ENCODE results near the gene QRICH2. TPM values are rescaled to one million over a fixed set of nuclear protein-coding genes. Genes with fewer than 3 reads are reported as not detected.
"Not testable (repeated sequence)": the region's sequence is repeated elsewhere in the genome, so short reads cannot be mapped to it uniquely, and the experiment has no call there.

The QRICH2 gene
- total RNA-seq, 2 experiments from 2014 or later, result 0.63 to 1.2 TPM

DNA sequence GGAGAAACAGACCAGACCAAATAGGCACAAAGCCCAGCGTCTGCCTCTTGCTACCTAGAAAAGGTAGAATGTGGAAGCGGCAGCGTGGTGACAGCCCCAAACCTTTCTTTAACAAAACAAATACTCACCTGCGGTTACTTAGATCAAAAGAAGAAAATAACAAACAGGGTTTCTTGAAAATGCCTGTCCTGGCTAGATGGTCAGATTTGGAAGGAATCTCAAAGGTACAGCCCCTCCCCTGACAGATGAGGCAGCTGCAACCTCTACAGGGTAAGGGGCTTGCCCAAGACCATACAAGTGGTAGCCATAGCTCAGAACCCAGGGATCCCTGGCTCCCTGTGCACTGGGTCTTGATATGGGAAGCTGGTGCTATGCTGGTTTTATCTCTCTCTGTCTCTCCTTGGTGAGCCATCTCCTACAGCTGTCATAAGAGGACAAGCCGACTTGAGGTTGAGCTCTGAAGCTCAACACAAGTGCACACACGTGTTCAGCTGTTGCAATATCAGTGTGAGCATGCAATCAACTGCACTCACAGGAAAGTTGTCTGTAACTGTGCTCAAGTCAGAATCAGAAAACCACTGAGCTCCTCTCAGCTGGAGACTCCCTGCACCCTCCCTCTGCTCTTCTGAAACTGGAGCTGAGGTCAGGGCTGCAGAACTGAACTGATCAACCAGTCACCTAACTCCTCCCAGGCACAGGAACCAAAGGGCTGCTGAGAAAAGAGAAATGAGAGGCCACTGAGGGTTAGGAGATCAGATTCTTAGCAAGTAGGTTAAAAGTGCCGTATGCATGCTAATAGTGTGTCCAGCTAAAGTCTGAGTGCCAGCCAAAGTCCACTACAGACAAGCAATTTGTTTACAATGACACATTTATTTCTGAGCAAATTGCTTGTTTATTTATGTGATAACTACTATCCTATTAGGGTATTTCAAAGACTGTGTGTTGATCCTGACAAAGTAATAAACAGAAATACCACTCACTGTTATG lies 61.7 kb downstream of the QRICH2 start:
- no peaks in the 10 kb centered on the region for H3K36me3 Mint-ChIP-seq (ENCODE audit: low read depth)
- peak; percentile 84 for DNase-seq
- POLR2A ChIA-PET, result interaction anchor here (0.6 to 2.8 kb wide), 10 partner anchors 10 to 1034 kb away, joined by 3 to 28 read pairs (median 8); partner anchors contain the start of gene UBALD2
- peaks cover 59% of the 10 kb centered on the region for H3K4me1 Mint-ChIP-seq
- H3K27me3 Mint-ChIP-seq, result peaks cover 2% of the 10 kb centered on the region
- no peaks in the 10 kb centered on the region for H3K9me3 Mint-ChIP-seq (ENCODE audit: low read depth)
- H3K27ac Mint-ChIP-seq, result peak overlapping the region; percentile 89
- peak overlapping the region; percentile 53 for H3K4me3 Mint-ChIP-seq
- CTCF ChIA-PET, result interaction anchor here (0.7 to 2.6 kb wide), 22 partner anchors 8 to 139 kb away, joined by 3 to 19 read pairs (median 4); partner anchors contain the start of genes SPHK1 and UBALD2
- intact Hi-C loops (cut with DNase I, micrococcal nuclease), result loop anchor here (1.0 to 2.0 kb wide), 6 partner anchors 18 to 55 kb away; partner anchors contain the start of gene UBALD2 (in 1 of the 2)
- peak; percentile 98 for ATAC-seq

DNA sequence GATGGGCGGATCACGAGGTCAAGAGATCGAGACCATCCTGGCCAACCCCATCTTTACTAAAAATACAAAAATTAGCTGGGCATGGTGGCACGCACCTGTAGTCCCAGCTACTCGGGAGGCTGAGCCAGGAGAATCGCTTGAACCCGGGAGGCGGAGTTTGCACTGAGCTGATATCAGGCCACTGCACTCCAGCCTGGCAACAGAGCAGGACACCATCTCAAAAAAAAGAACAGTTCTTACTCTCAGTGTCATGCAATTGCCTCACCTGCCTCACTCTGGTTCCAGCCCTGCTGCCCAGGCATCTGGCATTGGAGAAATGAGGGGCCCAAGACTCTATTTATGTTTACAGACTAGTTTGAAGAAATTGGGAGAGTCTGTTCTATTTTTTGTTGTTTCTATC lies 63.4 kb downstream of the QRICH2 start:
- intact Hi-C loops (cut with DNase I, micrococcal nuclease); H3K36me3 Mint-ChIP-seq (ENCODE audit: low read depth); ATAC-seq; H3K27me3 Mint-ChIP-seq; H3K9me3 Mint-ChIP-seq (ENCODE audit: low read depth); DNase-seq; H3K4me3 Mint-ChIP-seq: not testable (repeated sequence)
- H3K27ac Mint-ChIP-seq, result peak overlapping the region; percentile 69
- POLR2A ChIA-PET, result interaction anchor here (2.2 to 2.8 kb wide), 2 partner anchors 23 to 27 kb away, joined by 20 to 28 read pairs; no protein-coding TSS in a partner anchor
- peaks cover 63% of the 10 kb centered on the region for H3K4me1 Mint-ChIP-seq
- CTCF ChIA-PET, result interaction anchor here (0.5 to 2.3 kb wide), 6 partner anchors 11 to 126 kb away, joined by 3 to 7 read pairs (median 4); no protein-coding TSS in a partner anchor

DNA sequence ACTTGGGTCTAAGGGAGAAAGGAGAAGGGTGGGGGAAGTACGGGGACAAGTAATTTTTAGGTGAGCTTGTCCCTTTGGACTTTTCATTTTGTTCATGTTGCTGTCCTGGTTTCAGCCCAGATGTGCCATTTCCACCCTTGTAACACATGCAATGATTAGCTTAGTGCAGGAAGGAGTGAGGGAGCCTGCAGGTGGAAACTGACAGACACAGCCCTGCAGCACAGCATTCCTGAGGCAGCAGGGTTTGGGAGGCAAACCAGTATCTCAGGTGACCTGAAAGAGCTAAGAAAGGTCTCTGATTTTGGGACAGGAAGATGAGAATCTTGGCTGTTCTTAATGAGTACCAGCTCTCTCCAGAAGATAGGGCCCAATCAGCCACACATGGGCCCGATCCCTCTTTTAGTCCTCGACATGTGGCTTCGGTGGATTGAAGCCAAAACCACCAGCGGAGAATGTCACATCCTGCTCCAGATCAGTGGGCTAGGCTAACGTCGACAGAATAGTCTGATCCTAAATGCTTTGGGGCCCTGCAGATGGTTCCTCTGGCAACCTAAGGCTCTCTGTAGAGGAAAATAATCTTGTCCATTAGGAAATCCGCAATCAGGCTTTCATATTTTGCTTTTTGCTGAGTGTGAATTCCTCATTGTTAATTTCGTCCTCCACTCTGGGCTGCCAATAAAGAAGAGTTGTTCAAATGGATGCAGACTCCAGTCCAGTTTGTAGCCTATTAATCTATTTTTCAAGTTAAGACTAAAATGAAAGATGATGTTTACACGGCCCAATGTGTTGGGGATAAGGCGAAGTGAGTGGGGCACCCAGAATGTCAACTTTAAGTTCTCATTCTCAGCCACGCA lies 64.0 kb downstream of the QRICH2 start:
- no peaks in the 10 kb centered on the region for H3K36me3 Mint-ChIP-seq (ENCODE audit: low read depth)
- intact Hi-C loops (cut with DNase I, micrococcal nuclease), result no loop called here
- CTCF ChIA-PET, result interaction anchor here (0.5 to 2.3 kb wide), 11 partner anchors 13 to 897 kb away, joined by 3 to 6 read pairs (median 3); partner anchors contain the start of gene SEC14L1
- no peak overlapping the region for H3K27ac Mint-ChIP-seq
- ATAC-seq, result no peak
- H3K27me3 Mint-ChIP-seq, result peaks cover 2% of the 10 kb centered on the region
- H3K9me3 Mint-ChIP-seq (ENCODE audit: low read depth), result no peaks in the 10 kb centered on the region
- POLR2A ChIA-PET, result interaction anchor here (0.6 to 1.2 kb wide), 2 partner anchors 13 to 59 kb away, joined by 4 to 5 read pairs; no protein-coding TSS in a partner anchor
- H3K4me3 Mint-ChIP-seq, result no peak overlapping the region
- DNase-seq, result no peak
- H3K4me1 Mint-ChIP-seq, result peaks cover 66% of the 10 kb centered on the region

DNA sequence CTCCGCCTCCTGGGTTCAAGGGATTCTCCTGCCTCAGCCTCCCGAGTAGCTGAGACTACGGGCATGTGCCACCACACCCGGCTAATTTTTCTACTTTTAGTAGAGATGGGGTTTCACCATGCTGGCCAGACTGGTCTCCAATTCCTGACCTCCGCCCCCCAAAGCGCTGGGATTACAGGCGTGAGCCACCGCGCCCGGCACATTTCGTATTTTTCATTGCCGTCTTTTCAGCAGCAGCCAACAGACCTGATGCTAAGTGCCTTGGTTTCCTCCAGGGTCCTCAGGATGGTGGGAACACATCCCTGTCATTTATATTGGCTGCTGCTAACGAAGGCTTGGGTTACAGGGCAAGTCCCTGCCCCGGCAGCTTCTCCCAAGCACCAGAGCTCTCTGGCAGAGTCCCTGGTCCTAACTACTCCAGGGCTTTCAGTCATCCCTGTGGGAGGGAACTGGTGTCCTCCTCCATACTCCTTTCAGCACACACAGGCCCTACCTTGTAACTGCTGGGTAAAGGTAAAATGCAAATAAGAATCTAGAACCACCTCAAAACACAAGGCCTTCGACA lies 66.3 kb downstream of the QRICH2 start:
- Mint-ChIP-seq H3K36me3 (ENCODE audit: low read depth) (peaks cover 4% of the 10 kb centered on the region), H3K27me3 (peaks cover 2% of the 10 kb centered on the region), H3K9me3 (ENCODE audit: low read depth) (no peaks in the 10 kb centered on the region), H3K4me1 (peaks cover 69% of the 10 kb centered on the region), H3K27ac (peak overlapping the region; percentile 88), H3K4me3 (peak overlapping the region; percentile 78)
- ATAC-seq (no peak), DNase-seq (no peak)
- POLR2A ChIA-PET, result interaction anchor here (0.9 kb wide), 1 partner anchor 25 kb away, joined by 3 read pairs; no protein-coding TSS in a partner anchor
- intact Hi-C loops (cut with DNase I, micrococcal nuclease), result no loop called here
- CTCF ChIA-PET, result interaction anchor here (0.6 to 1.3 kb wide), 6 partner anchors 17 to 62 kb away, joined by 3 to 4 read pairs (median 3); no protein-coding TSS in a partner anchor

DNA sequence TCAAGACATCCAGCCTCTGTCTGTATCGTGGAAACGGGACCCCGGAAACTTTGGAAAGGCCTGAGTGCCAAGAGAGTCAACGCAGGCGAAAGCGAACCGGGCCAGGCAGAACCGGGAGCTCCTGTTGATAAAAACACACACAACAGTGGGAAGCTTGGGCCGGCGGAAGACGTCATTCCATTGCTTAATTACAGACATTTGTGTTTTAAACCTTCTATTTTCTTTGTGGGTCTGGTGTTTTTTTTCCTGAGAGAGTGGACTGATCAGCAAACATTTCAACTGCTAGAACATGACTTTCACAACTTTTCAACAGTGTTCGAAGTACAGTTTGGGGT lies 66.9 kb downstream of the QRICH2 start:
- intact Hi-C loops (cut with DNase I, micrococcal nuclease), result no loop called here
- Mint-ChIP-seq H3K27me3 (peaks cover 2% of the 10 kb centered on the region), H3K36me3 (ENCODE audit: low read depth) (peaks cover 7% of the 10 kb centered on the region), H3K27ac (peak overlapping the region; percentile 88), H3K4me1 (peaks cover 63% of the 10 kb centered on the region), H3K4me3 (peak overlapping the region; percentile 78), H3K9me3 (ENCODE audit: low read depth) (no peaks in the 10 kb centered on the region)
- ATAC-seq, result no peak
- ChIA-PET POLR2A (interaction anchor here (0.9 kb wide), 1 partner anchor 26 kb away, joined by 3 read pairs; no protein-coding TSS in a partner anchor), CTCF (interaction anchor here (0.6 to 1.3 kb wide), 6 partner anchors 18 to 62 kb away, joined by 3 to 4 read pairs (median 3); no protein-coding TSS in a partner anchor)
- DNase-seq, result no peak

DNA sequence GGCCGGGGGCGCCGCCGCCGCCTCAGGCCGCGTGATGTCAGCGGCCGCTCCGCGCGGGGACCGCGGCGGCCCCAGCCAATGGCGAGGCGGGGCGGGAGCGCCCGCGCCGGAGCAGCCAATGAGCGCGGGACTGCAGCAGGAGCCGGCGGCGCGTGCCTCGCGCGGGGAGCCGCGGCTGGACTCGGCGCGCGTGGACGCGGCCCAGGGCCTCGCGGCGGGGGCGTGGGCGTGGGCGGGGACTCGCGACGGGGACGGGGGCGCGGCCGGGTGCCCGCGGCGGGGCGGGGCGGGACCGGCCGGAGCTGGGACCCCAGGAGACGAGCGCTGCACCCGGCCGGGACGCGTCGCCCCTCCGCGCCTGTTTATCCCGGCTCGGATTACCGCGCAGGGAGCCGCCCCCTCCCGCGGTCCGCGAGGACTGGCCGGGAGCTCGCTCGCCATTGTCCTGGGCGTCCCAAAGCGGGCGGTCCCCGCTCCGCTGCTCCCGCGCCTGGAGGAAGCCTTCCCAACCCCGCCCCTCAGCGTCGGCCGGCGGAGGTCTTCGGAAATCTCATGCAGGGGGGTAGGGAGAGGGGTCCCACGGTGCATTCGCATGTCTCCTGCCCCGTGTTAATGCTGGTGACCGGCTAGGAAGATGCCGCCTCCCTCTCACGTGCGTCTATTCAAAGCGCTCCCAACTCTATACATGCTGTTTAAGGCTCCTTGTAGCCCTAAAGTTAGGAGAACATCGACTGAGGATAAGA lies 67.4 kb downstream of the QRICH2 start, which contains the start of gene RNF157:
Gene RNF157, minus strand, starts transcription at position 33 of the 743 bp plus-strand sequence. CDS start 253 bp downstream, outside the sequence.
- H3K36me3 Mint-ChIP-seq (ENCODE audit: low read depth), result peaks cover 7% of the 10 kb centered on the region
- CTCF ChIA-PET, result interaction anchor here (0.8 to 1.0 kb wide), 3 partner anchors 18 to 59 kb away, joined by 3 to 4 read pairs (median 3); no protein-coding TSS in a partner anchor
- intact Hi-C loops (cut with DNase I, micrococcal nuclease), result loop anchor here in 1 of 2 experiments (1.0 kb wide), 2 partner anchors 24 to 32 kb away; no protein-coding TSS in a partner anchor

DNA sequence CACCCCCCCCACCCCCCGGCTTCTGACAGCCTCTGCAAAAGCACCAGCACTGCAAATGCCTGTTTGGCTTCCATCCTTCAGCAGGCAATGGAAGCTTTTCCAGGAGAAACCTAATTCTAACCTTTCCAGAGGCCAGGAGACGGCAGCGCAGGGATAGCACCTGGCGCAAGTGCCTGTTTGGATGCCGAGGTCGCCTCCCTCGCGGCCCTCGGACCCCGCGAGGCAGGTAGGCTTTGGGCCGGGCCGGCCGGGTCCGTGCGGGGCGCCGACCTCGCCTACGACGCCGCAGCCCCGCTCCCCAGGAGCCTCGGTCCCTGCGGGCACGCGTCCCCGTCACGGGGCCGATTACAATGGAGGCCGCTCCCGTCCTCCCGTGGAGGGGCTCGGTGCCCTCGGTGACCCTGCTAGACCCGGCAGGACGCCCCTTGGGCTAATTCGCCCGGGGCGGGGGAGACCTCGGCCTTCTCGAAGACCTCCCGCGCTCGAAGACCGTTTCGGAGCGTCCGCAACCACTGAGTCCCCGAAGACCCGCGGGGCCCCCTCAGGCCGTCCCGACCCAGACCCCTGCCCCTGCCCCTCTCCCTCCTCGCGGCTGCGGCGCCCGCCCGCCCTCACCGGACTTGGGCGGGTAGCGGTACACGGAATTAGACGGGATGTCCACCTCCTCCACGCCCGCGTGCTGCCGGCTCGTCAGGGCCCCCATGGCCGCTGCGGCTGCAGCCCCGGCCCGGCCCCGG lies 68.4 kb downstream of the QRICH2 start:
- POLR2A ChIA-PET, result no interaction called here
- Mint-ChIP-seq H3K9me3 (ENCODE audit: low read depth) (no peaks in the 10 kb centered on the region), H3K27ac (peak overlapping the region; percentile 69), H3K4me3 (peak overlapping the region; percentile 69), H3K4me1 (peaks cover 54% of the 10 kb centered on the region), H3K36me3 (ENCODE audit: low read depth) (peaks cover 9% of the 10 kb centered on the region), H3K27me3 (peaks cover 2% of the 10 kb centered on the region)
- intact Hi-C loops (cut with DNase I, micrococcal nuclease), result loop anchor here in 1 of 2 experiments (1.0 to 2.0 kb wide), 3 partner anchors 19 to 33 kb away; no protein-coding TSS in a partner anchor
- ATAC-seq, result peak; percentile 1
- CTCF ChIA-PET, result interaction anchor here (2.0 to 2.1 kb wide), 2 partner anchors 20 to 23 kb away, joined by 4 to 6 read pairs; no protein-coding TSS in a partner anchor
- DNase-seq, result no peak

More for the DNA sequence above, 67.4 kb downstream of the QRICH2 start, which contains the start of gene RNF157:
- peaks cover 2% of the 10 kb centered on the region for H3K27me3 Mint-ChIP-seq
- POLR2A ChIA-PET, result no interaction called here
- H3K9me3 Mint-ChIP-seq (ENCODE audit: low read depth), result no peaks in the 10 kb centered on the region
- DNase-seq, result peak; percentile 73
- peak within 1 kb of the TSS; percentile 78 for H3K4me3 Mint-ChIP-seq
- ATAC-seq, result peak; percentile 84
- peak within 1 kb of the TSS; percentile 88 for H3K27ac Mint-ChIP-seq
- peaks cover 58% of the 10 kb centered on the region for H3K4me1 Mint-ChIP-seq

DNA sequence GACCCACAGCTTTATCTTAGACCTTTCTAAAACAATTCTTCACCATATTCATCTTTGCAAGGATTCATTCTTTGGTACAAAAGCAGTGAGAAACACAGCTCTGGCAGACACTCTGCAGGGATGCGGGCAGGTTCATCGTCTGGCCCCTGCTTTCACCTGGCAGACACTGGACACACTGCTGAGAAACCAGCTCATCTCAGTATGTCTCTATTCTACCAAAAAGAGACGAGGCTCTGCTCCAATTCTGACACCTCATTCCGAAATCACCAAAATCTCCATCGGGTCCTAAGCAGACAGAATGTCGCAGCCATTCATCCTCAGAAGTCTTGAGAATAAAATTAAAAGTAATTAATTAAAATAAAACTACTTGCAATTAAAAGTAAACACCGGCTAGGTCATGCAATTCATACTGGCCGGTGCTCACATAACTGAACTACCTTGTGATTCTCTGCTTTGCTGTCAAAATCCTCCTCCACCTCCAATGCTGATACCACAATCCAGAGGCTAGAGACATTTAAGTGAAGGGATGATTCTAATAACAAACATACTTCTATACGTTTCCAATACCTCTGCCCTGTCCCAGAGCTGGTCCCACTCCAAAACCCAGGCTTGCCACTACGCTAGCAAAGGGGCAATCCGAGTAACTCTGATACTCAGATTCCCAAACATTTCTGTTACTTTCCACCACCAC lies 69.1 kb downstream of the QRICH2 start:
- peaks cover 10% of the 10 kb centered on the region for H3K36me3 Mint-ChIP-seq (ENCODE audit: low read depth)
- ChIA-PET CTCF (interaction anchor here (0.7 to 2.1 kb wide), 8 partner anchors 7 to 35 kb away, joined by 3 to 6 read pairs (median 4); no protein-coding TSS in a partner anchor), POLR2A (interaction anchor here (1.2 kb wide), 1 partner anchor 26 kb away, joined by 6 read pairs; the partner anchor contains the start of gene UBALD2)
- ATAC-seq, result no peak
- H3K27me3 Mint-ChIP-seq, result peaks cover 2% of the 10 kb centered on the region
- no peak for DNase-seq
- peak overlapping the region; percentile 69 for H3K4me3 Mint-ChIP-seq
- H3K4me1 Mint-ChIP-seq, result peaks cover 54% of the 10 kb centered on the region
- H3K27ac Mint-ChIP-seq, result peak overlapping the region; percentile 69
- intact Hi-C loops (cut with DNase I, micrococcal nuclease), result loop anchor here in 1 of 2 experiments (2.0 kb wide), 1 partner anchor 18 kb away; no protein-coding TSS in a partner anchor
- no peaks in the 10 kb centered on the region for H3K9me3 Mint-ChIP-seq (ENCODE audit: low read depth)

All from activated CD4-positive, alpha-beta T cell treated with anti-CD3 and anti-CD28 coated beads for 36 hours (primary cell).